ENCODE results near the gene HOXA3.

DNA sequence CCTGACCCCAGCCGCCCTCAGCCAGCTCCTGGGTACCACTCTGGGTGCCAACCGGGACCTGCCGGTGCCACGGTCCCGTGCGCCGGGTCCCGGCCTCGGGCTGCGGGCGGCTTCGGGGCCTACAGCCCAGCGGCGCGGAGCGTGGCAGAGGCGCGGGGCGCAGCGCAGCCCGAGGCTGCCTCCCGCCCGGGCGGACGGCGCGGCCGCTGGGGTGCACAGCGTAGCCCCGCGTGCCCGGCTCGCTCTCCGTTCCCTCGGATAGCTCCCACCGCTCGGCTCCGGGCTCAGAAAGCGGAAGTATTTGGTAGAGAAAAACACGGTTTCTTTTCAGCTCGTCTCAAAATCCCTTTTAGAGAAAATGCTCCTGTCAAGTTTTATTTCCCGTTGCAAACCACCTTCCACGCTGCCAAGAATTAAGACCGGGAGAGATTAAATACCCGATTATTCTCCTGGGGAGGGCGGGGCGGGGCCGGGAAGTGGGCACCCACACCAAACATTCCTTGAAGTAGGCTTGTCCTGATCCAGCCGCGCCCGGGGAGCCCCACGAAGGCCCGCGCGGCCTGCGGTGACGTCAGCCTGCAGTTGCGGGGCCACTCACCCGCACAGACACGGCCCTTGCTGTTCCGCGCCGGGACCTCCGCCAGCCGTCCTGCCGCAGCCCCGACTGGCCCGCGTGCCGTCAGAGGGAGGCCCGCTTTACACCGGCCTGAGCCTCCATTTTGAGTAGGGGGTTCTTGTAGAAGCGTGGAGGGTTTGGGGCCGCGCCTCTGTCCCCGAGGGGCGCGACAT is 40.4 kb upstream of the HOXA3 start:
- TF ChIP-seq, protein P1, sequence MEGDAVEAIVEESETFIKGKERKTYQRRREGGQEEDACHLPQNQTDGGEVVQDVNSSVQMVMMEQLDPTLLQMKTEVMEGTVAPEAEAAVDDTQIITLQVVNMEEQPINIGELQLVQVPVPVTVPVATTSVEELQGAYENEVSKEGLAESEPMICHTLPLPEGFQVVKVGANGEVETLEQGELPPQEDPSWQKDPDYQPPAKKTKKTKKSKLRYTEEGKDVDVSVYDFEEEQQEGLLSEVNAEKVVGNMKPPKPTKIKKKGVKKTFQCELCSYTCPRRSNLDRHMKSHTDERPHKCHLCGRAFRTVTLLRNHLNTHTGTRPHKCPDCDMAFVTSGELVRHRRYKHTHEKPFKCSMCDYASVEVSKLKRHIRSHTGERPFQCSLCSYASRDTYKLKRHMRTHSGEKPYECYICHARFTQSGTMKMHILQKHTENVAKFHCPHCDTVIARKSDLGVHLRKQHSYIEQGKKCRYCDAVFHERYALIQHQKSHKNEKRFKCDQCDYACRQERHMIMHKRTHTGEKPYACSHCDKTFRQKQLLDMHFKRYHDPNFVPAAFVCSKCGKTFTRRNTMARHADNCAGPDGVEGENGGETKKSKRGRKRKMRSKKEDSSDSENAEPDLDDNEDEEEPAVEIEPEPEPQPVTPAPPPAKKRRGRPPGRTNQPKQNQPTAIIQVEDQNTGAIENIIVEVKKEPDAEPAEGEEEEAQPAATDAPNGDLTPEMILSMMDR (IDR thresholded peaks at IDR 0.05) = no peak
- TF ChIP-seq POLR2AphosphoS5 (IDR thresholded peaks at IDR 0.05) = no peak

Data from gastroesophageal sphincter (tissue), 3 donors.